AML-193 (cell line): ENCODE results near the gene PSTPIP2.
A peak's percentile ranks its signal among the peaks of the same experiment; 100 is the strongest.
"Not testable (repeated sequence)": the region's sequence is repeated elsewhere in the genome, so short reads cannot be mapped to it uniquely, and the experiment has no call there.

Experiments used
- DNase-seq, 2 experiments: peaks; one replicate each; lab custom pipeline; 2025; lab: John Stamatoyannopoulos, UW

Gene PSTPIP2

GRCh38 chr18:45981821-45982220 lies 90.2 kb downstream of the PSTPIP2 start:
- DNase-seq, result no peak

GRCh38 chr18:45980229-45980628 lies 91.8 kb downstream of the PSTPIP2 start:
- DNase-seq, result no peak

GRCh38 chr18:45978084-45978483 lies 94.0 kb downstream of the PSTPIP2 start:
- no peak for DNase-seq

GRCh38 chr18:45976974-45977373 lies 95.1 kb downstream of the PSTPIP2 start:
- DNase-seq, result no peak

GRCh38 chr18:45976566-45976965 lies 95.5 kb downstream of the PSTPIP2 start:
- no peak for DNase-seq

- DNase-seq, result peak; percentile 97 to 98
These were observed 97.9 kb downstream of the PSTPIP2 start for GRCh38 chr18:45974088-45974536.

DNA sequence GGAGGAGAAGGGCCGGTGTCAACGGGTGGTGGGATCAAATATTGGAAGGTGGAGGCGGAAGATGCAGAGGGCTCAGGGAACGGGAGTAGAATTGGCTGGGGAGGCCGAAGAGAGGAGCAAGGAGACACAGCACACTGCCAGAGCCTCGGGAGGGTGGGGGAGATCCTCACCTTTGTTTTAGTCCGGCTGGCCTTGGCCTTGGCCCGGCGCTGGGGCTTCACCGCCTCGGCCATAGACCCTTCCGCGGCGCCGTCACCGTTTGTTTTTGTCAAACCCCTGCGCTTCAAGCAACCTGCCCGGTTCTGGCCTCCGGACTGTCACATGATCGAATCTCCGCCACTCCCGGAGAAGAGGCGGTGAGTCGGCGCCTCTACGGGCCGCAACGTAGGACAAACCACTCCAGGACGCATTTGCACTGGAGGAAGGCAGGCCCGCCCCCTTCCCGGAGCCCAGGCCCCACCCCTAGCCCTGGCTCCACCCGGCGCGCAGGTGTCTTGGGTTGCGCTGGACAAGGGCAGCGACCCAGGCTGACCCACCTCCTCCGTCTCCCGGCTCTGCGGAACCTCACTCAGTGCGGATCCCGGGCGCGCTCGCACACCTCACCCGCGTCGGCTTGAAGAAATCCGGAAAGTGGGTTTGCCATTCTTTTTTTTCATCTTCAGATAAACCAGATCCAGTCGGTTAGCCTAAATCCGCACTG lies 104.9 kb downstream of the PSTPIP2 start, which contains the start of gene EPG5:
Gene EPG5 (minus strand): TSS at position 323 of the 700 bp plus-strand sequence. CDS start 90 bp downstream, at position 233.
- DNase-seq, result peak; percentile 88 to 92

GRCh38 chr18:45964913-45965312 lies 107.1 kb downstream of the PSTPIP2 start:
- not testable (repeated sequence) for DNase-seq

DNA sequence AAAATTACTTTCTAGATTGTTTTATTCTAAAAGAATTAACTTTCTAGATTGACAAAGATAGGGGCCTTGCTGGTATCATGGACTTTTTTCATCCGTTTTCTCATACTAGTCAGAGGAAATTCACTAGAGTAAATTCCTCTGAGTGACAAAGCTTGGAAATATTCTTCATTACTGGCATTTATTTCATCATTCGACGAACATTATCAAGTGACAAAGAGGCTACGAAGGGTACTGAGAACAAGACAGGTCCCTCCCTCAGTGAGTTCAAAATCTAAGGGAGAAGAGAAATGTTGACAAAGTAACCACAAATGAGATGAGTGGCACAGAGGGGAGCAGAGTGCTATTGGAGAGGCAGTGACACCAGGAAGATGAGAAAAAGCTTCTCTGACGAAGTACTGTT lies 109.2 kb downstream of the PSTPIP2 start:
- DNase-seq, result no peak

DNA sequence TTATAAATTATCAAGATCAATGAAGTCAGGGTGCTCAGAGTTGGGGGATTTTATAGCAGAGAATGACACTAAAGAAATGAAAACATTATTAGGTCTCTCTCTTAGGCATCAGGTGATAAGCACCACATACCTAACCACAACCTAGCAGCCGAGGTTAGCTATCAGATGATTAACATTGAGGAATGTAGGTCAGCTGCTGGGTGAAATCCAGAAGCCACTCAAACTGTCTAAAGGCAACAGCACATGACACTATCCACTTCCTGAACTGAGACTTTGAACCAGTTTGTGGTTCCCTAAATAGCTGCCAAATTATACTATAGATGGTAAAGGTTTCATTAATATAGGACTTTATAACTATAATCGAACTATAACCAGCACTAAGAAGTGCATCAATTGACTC lies 109.6 kb downstream of the PSTPIP2 start:
- peak; percentile 60 to 78 for DNase-seq

GRCh38 chr18:45959484-45959883 lies 112.6 kb downstream of the PSTPIP2 start:
- DNase-seq, result not testable (repeated sequence)

DNA sequence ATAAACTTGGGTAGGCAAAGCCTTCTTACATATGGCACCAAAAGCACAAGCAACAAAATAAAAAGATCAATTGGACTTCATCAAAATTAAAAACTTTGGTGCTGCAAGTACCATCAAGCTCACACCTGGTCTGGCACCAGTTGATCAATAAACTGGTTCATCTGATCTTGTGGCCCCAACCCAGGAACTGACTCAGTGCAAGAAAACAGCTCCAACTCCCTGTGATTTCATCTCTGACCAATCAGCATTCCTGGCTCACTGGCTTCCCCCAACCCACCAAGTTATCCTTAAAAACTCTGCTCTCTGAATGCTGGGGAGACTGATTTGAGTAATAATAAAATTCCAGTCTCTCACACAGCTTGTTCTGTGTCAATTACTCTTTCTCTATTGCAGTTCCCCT lies 113.3 kb downstream of the PSTPIP2 start:
- DNase-seq, result no peak

GRCh38 chr18:45958027-45958426 lies 114.0 kb downstream of the PSTPIP2 start:
- peak; percentile 22 to 30 for DNase-seq

- DNase-seq, result no peak
These were observed 115.0 kb downstream of the PSTPIP2 start for GRCh38 chr18:45957100-45957499.

- no peak for DNase-seq
These were observed 117.8 kb downstream of the PSTPIP2 start for GRCh38 chr18:45954070-45954934.

GRCh38 chr18:45951016-45951714 lies 120.9 kb downstream of the PSTPIP2 start:
- peak in 1 of 2 experiments; percentile 2 for DNase-seq

GRCh38 chr18:45945669-45946068 lies 126.4 kb downstream of the PSTPIP2 start:
- DNase-seq, result no peak

- no peak for DNase-seq
These were observed 131.3 kb downstream of the PSTPIP2 start for GRCh38 chr18:45940724-45941123.

DNA sequence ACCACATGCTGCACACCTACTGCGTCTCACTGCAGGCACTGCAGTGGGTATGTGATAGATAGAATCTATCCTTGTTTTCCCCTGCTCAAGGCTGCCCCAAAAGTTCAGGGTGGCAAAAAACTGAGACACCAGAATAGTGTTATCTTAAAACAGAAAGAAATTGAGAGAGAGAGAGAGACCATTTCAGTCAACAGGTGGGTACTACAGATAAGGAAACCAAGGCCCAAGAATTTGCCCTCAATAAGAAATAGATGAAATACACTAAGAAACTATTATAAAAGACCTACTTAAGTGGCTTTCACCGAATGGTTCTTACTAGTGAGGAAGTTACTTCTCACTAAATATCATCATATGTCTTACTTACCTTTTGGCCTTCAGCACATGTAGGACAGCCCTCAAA lies 132.8 kb downstream of the PSTPIP2 start:
- no peak for DNase-seq

DNA sequence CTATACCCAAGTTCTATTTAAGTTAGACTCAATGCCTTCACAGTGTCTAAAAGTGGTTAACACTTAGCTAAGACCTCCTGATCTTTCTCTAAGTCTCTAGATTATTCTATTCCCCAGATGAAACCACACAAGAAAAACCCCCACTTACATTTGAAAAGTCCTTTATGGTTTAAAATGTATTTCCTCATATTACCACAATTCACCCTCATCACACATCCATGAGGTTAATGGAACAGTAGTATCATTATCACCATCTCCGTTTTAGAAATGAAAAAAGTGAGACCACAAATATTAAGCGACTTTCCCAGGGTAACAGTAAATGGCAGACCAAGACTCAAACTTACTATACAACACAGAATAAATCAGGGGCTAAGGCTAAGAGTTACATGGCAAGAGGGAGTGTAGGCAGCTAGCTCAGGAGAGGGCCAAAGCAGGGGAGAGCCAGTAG lies 133.5 kb downstream of the PSTPIP2 start:
- no peak for DNase-seq

DNA sequence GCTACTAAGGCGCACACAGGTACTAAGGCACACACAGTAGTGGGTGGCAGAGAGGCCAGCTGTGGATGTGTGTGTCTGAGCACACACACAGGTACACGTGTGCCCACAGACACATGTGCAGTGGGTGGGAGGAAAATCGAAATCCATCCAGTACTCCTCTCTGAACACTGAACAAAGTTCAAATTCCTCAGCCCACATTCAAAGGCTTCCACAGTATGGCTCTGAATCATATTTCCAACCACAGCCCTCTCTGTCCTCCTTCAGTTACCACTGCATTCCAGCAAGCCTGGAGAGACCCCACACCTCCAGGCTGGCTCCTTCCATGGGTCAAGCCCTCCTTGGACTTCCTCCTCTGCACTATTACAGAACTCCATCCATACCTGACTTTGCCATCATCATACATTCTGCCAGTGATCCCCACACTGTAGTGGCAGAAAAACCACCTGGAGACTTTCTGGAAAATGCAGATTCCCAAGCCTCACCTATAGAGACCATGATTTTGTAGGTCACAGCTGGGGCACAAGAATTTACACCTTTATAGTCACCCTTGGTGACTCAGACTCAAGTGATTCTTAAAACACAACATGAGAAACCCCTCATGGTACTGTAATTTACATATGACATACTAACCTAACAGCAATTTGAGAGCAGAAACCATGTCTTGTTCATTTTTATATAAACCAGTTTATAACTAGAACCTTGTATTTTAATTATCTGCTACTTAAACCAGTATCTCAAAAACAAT lies 136.3 kb downstream of the PSTPIP2 start:
- no peak for DNase-seq
